OCI-LY1 (cell line): ENCODE measurements around the gene LENG1.
A peak's percentile ranks its signal among the peaks of the same experiment; 100 is the strongest.

Experiments
- H2AFZ ChIP-seq: fragments of 200-600 bp; sonication (generic), shearing (Covaris generic); 2 replicates; pipeline ENCODE4 v1.6.0; 2014; ENCODE audit warnings: antibody characterized with exemption, mild to moderate bottlenecking, low read length
- H3F3A ChIP-seq: fragments of 200-600 bp; sonication (generic), shearing (Covaris generic); 2 replicates; pipeline ENCODE4 v1.6.0; 2014; ENCODE audit warnings: mild to moderate bottlenecking, antibody characterized with exemption, low read length, moderate library complexity; ENCODE audit not compliant: insufficient read depth
- H3K27ac ChIP-seq: fragments of 200-600 bp; sonication (generic); 2 replicates; pipeline ENCODE4 v1.5.1; 2014; ENCODE audit warnings: low read length, mixed run types, mild to moderate bottlenecking, low read depth; ENCODE audit not compliant: poor library complexity, severe bottlenecking
- H3K27me3 ChIP-seq: fragments of 200-600 bp; sonication (generic); 2 replicates; pipeline ENCODE4 v1.6.0; 2014; ENCODE audit warnings: antibody characterized with exemption, mild to moderate bottlenecking, low read length, moderate library complexity; ENCODE audit not compliant: insufficient read depth
- H3K36me3 ChIP-seq: fragments of 200-600 bp; sonication (generic); 2 replicates; pipeline ENCODE4 v1.6.1; 2014; ENCODE audit warnings: mild to moderate bottlenecking, antibody characterized with exemption, low read length, moderate library complexity, mixed read lengths; ENCODE audit not compliant: insufficient read depth
- H3K4me1 ChIP-seq: fragments of 200-600 bp; sonication (generic); 2 replicates; pipeline ENCODE4 v1.5.1; 2014; ENCODE audit warnings: mild to moderate bottlenecking, low read length, moderate library complexity; ENCODE audit not compliant: insufficient read depth, severe bottlenecking
- H3K4me2 ChIP-seq: fragments of 200-600 bp; sonication (generic), shearing (Covaris generic); 2 replicates; pipeline ENCODE4 v1.6.1; 2014; ENCODE audit warnings: low read length
- H3K4me3 ChIP-seq: fragments of 200-600 bp; sonication (generic); 2 replicates; pipeline ENCODE4 v1.5.1; 2014; ENCODE audit warnings: low read length, low read depth, mild to moderate bottlenecking, mixed read lengths; ENCODE audit not compliant: poor library complexity, severe bottlenecking
- H3K79me2 ChIP-seq: fragments of 200-600 bp; shearing (Covaris generic); 2 replicates; pipeline ENCODE4 v1.6.1; 2016; ENCODE audit warnings: mixed run types, low read length, mixed read lengths; ENCODE audit not compliant: insufficient read depth
- H3K9ac ChIP-seq: fragments of 200-600 bp; sonication (generic), shearing (Covaris generic); 2 replicates; pipeline ENCODE4 v1.6.1; 2014; ENCODE audit warnings: mild to moderate bottlenecking, low read length, mixed read lengths
- H3K9me2 ChIP-seq: fragments of 200-600 bp; sonication (generic), shearing (Covaris generic); 2 replicates; pipeline ENCODE4 v1.6.1; 2014; ENCODE audit warnings: low read depth, mild to moderate bottlenecking, low read length, mixed read lengths
- H3K9me3 ChIP-seq: fragments of 200-600 bp; shearing (Covaris generic); 2 replicates; pipeline ENCODE4 v1.6.1; 2014; ENCODE audit warnings: low read length, mixed read lengths
- H4K20me1 ChIP-seq: fragments of 200-600 bp; sonication (generic), shearing (Covaris generic); 2 replicates; pipeline ENCODE4 v1.6.0; 2016; ENCODE audit warnings: mild to moderate bottlenecking, low read length; ENCODE audit not compliant: insufficient read depth
- EZH2 ChIP-seq: fragments of 200-600 bp; sonication (generic), shearing (Covaris generic); IDR thresholded peaks from 2 replicates; pipeline ENCODE4 v1.8.0; 2017; ENCODE audit warnings: borderline replicate concordance, mixed run types, mild to moderate bottlenecking, antibody characterized with exemption, low read length, moderate library complexity, mixed read lengths
- TF ChIP-seq, protein P1 (sequence below): fragments of 200-600 bp; sonication (generic), shearing (Covaris generic); IDR thresholded peaks from 2 replicates; pipeline ENCODE4 v1.5.1; 2017; ENCODE audit warnings: mild to moderate bottlenecking, antibody characterized with exemption, low read length, moderate library complexity, mixed read lengths

Gene LENG1

DNA sequence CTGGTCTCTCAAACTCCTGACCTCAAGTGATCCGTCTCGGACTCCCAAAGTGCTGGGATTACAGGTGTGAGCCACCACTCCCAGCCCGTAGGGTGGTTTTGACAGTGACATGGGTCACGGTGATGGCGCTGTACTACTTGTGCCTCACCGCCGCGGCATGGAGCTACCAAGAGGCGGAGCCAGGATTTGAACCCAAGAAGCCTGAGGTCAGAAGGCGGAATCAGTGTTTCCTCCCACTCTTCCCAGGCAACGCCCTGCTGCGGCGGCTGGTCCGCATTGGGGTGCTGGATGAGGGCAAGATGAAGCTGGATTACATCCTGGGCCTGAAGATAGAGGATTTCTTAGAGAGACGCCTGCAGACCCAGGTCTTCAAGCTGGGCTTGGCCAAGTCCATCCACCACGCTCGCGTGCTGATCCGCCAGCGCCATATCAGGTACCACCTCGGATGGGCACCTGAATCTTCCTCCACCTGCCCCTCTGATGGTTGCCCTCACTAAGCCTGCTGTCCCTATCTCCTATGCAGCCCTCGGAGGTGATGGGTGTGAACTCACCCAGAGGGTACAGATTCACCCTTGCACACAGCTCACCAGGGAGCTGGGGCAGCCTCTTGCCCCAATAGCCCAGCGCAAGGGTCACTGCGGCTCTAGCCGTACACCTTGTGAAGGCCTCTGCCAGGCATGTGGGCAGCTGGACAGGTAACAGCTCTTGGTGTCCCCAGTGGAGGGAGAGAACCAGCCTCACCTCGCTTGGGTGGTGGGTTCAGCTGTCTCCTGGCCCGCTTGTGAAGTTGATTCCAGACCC, 46.7 kb upstream of the LENG1 start:
- peak overlapping the region; percentile 22; the same call in 1 of the 2 replicates for H3K4me2 ChIP-seq
- H3K9me3 ChIP-seq: no peaks in the 10 kb centered on the region
- no peak overlapping the region for H3K9ac ChIP-seq
- H3F3A ChIP-seq: 0 out of 2 replicates have a peak, but pooled peaks cover 6% of the 10 kb centered on the region
- no peaks in the 10 kb centered on the region; the same call in 1 of the 2 replicates for H4K20me1 ChIP-seq
- no peak overlapping the region for H3K27ac ChIP-seq
- no peaks in the 10 kb centered on the region for H3K9me2 ChIP-seq
- peaks cover 39% of the 10 kb centered on the region for H3K79me2 ChIP-seq
- H3K27me3 ChIP-seq: no peaks in the 10 kb centered on the region
- H2AFZ ChIP-seq: no peak overlapping the region
- peaks cover 99% of the 10 kb centered on the region for H3K36me3 ChIP-seq
- TF ChIP-seq, protein P1, sequence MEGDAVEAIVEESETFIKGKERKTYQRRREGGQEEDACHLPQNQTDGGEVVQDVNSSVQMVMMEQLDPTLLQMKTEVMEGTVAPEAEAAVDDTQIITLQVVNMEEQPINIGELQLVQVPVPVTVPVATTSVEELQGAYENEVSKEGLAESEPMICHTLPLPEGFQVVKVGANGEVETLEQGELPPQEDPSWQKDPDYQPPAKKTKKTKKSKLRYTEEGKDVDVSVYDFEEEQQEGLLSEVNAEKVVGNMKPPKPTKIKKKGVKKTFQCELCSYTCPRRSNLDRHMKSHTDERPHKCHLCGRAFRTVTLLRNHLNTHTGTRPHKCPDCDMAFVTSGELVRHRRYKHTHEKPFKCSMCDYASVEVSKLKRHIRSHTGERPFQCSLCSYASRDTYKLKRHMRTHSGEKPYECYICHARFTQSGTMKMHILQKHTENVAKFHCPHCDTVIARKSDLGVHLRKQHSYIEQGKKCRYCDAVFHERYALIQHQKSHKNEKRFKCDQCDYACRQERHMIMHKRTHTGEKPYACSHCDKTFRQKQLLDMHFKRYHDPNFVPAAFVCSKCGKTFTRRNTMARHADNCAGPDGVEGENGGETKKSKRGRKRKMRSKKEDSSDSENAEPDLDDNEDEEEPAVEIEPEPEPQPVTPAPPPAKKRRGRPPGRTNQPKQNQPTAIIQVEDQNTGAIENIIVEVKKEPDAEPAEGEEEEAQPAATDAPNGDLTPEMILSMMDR: no peak
- TF ChIP-seq EZH2: no peak
- H3K4me3 ChIP-seq: no peak overlapping the region
- peaks cover 66% of the 10 kb centered on the region for H3K4me1 ChIP-seq

DNA sequence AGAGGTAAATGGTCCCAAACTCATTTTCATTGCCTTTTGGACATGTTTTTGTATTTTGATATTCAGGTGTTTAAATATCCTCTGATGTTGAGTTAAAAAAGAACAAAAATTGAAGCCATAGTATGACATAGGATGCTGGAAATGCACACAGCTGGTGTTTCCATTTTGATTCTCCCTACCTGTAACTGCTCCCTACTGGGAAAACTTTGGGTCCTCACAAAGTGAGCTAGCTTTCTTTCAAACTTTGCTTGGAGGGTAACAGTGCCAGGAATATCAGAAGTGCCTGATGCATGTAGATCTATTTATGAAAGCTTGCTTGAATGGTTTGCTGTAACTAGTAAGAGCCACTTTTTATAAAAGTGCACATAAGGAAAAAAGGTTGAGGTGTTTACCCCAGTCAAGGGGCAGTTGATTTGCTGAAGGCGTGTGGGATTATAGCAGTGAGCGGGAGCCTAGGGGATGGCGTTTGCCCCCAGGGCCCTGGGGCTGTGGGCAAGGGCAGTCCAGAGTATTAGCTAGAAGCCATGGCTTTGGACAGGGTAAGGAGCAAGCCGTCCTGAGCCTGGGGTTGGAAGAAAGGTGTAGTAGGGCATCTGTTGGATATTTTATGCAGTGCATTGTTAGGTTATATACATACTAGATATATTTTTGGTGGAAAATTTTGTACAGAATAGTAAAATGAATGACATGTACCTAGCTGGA, 45.4 kb upstream of the LENG1 start:
- Histone ChIP-seq H3K4me2 (peak overlapping the region; percentile 79), H3K4me1 (peaks cover 69% of the 10 kb centered on the region), H3K79me2 (peaks cover 43% of the 10 kb centered on the region), H4K20me1 (no peaks in the 10 kb centered on the region; the same call in 1 of the 2 replicates), H3K27ac (no peak overlapping the region), H3K9me3 (no peaks in the 10 kb centered on the region), H3K9ac (no peak overlapping the region; the same call in 1 of the 2 replicates), H2AFZ (no peak overlapping the region), H3K4me3 (peak overlapping the region; percentile 97), H3F3A (0 out of 2 replicates have a peak, but pooled peaks cover 6% of the 10 kb centered on the region), H3K9me2 (no peaks in the 10 kb centered on the region), H3K27me3 (no peaks in the 10 kb centered on the region), H3K36me3 (peaks cover 90% of the 10 kb centered on the region)
- TF ChIP-seq, protein P1: no peak
- TF ChIP-seq EZH2: no peak

DNA sequence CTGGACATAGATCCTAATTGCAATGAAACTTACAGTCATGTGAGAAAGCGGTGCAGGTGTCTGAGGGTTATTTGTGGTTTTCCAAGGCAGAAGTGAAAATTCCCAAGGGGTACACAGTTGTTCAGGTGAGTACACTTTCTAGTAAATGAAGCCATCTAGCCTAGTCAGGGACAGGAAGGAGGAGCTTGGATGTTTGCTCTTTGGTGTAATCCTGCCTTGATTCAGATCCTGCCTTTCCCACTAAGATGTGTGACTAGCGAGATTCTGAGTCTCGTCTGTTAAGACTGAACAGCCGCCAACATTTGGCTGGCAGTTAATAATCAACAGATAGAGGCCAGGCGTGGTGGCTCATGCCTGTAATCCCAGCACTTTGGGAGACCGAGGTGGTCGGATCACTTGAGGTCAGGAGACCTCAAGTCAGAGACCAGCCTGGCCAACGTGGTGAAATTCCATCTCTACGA, 43.7 kb upstream of the LENG1 start:
- Histone ChIP-seq H3K9me3 (no peaks in the 10 kb centered on the region), H3K79me2 (peaks cover 43% of the 10 kb centered on the region), H3K9me2 (no peaks in the 10 kb centered on the region), H4K20me1 (no peaks in the 10 kb centered on the region; the same call in 1 of the 2 replicates), H3K27ac (peak overlapping the region; percentile 85), H3K4me3 (peak overlapping the region; percentile 97), H3K36me3 (peaks cover 73% of the 10 kb centered on the region), H3K4me1 (peaks cover 79% of the 10 kb centered on the region), H3K27me3 (no peaks in the 10 kb centered on the region), H2AFZ (no peak overlapping the region), H3K9ac (peak overlapping the region; percentile 83; the same call in 1 of the 2 replicates), H3F3A (peaks cover 6% of the 10 kb centered on the region; the same call in 1 of the 2 replicates), H3K4me2 (peak overlapping the region; percentile 79)
- TF ChIP-seq EZH2: no peak
- TF ChIP-seq, protein P1: no peak
